ENCODE data around the gene COL6A2.

GRCh38 chr21:46131838-46132651, 34.1 kb downstream of the COL6A2 start:
- TF ChIP-seq JUN (CRISPR knock-in tag; IDR thresholded peaks at IDR 0.05) (no peak), ELF4 (CRISPR knock-in tag; IDR thresholded peaks at IDR 0.05; ENCODE audit: low read depth) (no peak), CTCF (IDR thresholded peaks at IDR 0.05) (no peak), ZNF532 (CRISPR knock-in tag; IDR thresholded peaks at IDR 0.05; ENCODE audit: borderline replicate concordance) (no peak), MLX (CRISPR knock-in tag; IDR thresholded peaks at IDR 0.05) (no peak), ZBTB21 (CRISPR knock-in tag; IDR thresholded peaks at IDR 0.05; ENCODE audit: borderline replicate concordance) (no peak), MXD4 (CRISPR knock-in tag; IDR thresholded peaks at IDR 0.05; ENCODE audit: borderline replicate concordance) (no peak), TEAD1 (CRISPR knock-in tag; IDR thresholded peaks at IDR 0.05) (no peak), ZNF281 (CRISPR knock-in tag; IDR thresholded peaks at IDR 0.05) (no peak)
